Stimulated activated memory B cell treated with anti-CD40 and anti-IgM and Interleukin-4, amounts not matched to agents 10 μg/mL and 1 μg/mL and 100 μg/mL, for 72 hours (primary cell): ENCODE results near the gene RFX7.
"Not testable (repeated sequence)": the region's sequence is repeated elsewhere in the genome, so short reads cannot be mapped to it uniquely, and the experiment has no call there.

Experiments used
- ATAC-seq: fragments of 150-1000 bp; cut with Tn5 transposase; 2 replicates; pipeline ENCODE4 v1.10.0; 2021
- H3K27ac Mint-ChIP-seq: one replicate; pipeline ENCODE4 v1.8.0; 2022; ENCODE audit warnings: mild to moderate bottlenecking, mixed read lengths
- H3K27me3 Mint-ChIP-seq: one replicate; pipeline ENCODE4 v1.8.0; 2022; ENCODE audit warnings: mixed read lengths
- H3K36me3 Mint-ChIP-seq: one replicate; pipeline ENCODE4 v1.8.0; 2022; ENCODE audit warnings: mixed read lengths
- H3K4me1 Mint-ChIP-seq: one replicate; pipeline ENCODE4 v1.8.0; 2022; ENCODE audit warnings: mixed read lengths
- H3K4me3 Mint-ChIP-seq: one replicate; pipeline ENCODE4 v1.8.0; 2022; ENCODE audit warnings: mild to moderate bottlenecking, moderate library complexity, mixed read lengths
- H3K9me3 Mint-ChIP-seq: one replicate; pipeline ENCODE4 v1.8.0; 2022; ENCODE audit warnings: mixed read lengths

RFX7 gene

DNA sequence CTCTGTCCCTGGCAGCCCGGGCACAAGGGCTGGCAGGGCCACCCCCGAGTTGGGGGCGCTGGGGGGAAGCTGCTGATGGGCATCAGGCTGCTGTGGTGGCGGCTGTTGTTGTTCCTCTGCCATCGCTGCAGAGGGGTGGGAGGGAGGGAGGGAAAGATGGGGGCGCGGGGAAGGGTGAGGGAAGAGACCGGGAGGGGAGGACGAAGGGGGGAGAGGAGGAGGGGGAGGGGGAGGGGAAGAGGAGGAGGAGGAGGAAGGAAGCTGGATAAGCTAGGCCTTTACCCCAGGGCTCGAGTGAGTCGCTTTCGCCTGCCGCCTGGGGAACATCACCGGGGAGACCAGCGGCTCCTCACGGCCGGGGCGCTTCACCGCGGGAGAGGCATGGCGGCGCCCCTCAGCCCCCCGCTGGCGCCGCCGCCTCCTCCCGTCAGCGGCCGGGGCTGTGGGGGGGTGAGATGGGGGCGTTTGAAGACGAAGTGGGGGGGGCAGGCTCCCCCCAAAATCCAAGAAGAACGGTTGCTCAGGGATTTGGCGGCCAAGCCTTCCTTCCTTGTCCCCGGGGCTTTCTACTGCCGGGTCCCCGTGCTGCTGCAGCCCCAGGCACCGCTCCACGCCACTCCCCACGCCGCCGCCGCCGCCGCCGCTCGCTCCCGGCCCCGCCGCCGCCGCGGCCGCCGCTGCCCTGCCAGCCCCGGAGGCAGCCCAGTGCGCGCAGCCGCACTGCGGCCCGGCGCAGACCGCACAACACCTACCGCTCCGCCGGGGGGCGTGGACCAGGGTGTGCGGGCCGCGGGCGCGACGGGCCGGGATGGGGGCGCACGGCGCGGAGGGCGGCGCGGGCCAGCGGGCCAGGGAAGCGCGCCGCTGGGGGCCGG lies at the start of gene RFX7:
TSS of gene RFX7 (minus strand) at position 717 of the 875 bp plus-strand sequence. CDS start at position 123, 594 bp downstream.
- Mint-ChIP-seq H3K27me3 (no peaks in the 10 kb centered on the region), H3K27ac (peak within 1 kb of the TSS; percentile 79), H3K9me3 (no peaks in the 10 kb centered on the region), H3K36me3 (peaks cover 6% of the 10 kb centered on the region), H3K4me3 (peak within 1 kb of the TSS; percentile 90), H3K4me1 (peaks cover 30% of the 10 kb centered on the region)
- ATAC-seq = peak; percentile 90

DNA sequence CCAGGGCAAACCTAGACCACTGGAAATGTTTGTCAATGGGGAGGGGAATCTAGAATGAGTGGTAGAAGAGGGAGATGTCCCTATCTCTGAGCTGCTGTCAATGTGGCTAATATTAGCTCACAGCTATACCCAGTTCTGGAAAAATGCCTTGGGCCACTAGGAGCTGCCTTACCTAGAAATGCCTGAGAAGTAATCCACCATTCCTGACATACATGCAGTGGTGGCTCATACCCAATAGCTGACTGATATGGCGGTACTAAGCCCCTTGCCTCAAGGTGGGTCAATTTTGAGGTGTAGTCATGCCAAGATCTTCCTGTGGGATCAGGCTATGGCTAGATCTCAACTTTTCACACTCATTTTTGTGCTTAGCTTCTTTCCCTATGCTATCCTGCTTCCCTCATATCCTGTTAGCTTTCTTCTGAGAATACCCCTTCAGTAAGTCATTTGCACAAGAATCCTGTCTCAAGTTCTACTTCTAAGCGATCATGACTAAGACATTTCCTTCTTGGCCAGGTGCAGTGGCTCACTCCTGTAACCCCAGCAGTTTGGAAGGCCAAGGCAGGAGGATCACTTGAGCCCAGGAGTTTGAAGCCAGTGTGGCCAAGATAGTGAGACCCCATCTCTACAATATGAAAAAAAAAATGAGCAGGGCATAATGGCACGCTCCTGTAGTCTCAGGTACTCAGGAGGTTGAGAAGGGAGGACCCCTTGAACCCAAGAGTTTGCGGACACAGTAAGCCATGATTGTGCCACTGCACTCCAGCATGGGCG lies 49.1 kb upstream of the RFX7 start:
- no peak overlapping the region for H3K4me3 Mint-ChIP-seq
- H3K9me3 Mint-ChIP-seq = peaks cover 15% of the 10 kb centered on the region
- no peak for ATAC-seq
- no peaks in the 10 kb centered on the region for H3K27me3 Mint-ChIP-seq
- H3K27ac Mint-ChIP-seq = no peak overlapping the region
- H3K36me3 Mint-ChIP-seq = peaks cover 13% of the 10 kb centered on the region
- peaks cover 6% of the 10 kb centered on the region for H3K4me1 Mint-ChIP-seq

DNA sequence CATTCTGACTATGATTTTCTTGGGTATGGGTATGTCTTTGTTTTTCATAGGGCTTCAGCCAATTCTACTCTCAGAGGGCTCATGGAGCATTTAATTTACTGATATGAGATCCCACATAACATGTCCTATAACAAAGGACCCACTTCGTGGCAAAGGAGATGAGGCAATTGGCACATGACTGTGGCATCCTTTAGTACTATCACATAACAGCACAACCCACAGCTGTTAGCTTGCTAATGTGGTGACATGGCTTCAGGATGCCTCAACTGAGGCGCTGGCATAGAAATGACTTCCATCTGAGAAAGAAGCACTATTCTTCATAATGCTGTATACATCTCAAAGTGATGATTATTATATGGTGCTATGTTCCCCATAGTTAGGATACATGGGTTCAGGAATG lies 48.1 kb upstream of the RFX7 start:
- H3K27me3 Mint-ChIP-seq = no peaks in the 10 kb centered on the region
- peaks cover 15% of the 10 kb centered on the region for H3K9me3 Mint-ChIP-seq
- no peak overlapping the region for H3K4me3 Mint-ChIP-seq
- peaks cover 13% of the 10 kb centered on the region for H3K36me3 Mint-ChIP-seq
- no peak for ATAC-seq
- no peak overlapping the region for H3K27ac Mint-ChIP-seq
- H3K4me1 Mint-ChIP-seq = peaks cover 6% of the 10 kb centered on the region

DNA sequence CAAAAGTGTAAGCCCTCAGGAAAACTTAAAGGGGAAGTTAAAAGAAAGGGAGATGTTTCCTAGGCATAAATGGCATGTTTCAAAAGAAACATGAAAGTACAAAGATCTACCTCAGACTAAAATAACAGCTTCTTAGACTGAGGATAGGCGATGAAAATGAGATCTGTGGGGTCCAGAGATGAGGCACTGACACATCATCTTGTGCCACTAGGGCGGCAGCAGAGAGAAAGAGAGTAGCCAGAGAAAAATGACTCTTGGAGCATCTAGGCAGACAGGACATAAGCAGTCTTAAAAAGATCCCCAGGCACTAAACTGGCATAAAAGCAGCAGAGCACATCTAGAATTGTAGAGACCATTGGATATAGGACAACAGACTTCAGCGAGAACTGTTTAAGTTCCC lies 42.5 kb upstream of the RFX7 start:
- Mint-ChIP-seq H3K36me3 (peaks cover 13% of the 10 kb centered on the region), H3K4me1 (no peaks in the 10 kb centered on the region), H3K27ac (no peak overlapping the region), H3K4me3 (no peak overlapping the region), H3K27me3 (no peaks in the 10 kb centered on the region), H3K9me3 (peaks cover 15% of the 10 kb centered on the region)
- ATAC-seq = no peak

DNA sequence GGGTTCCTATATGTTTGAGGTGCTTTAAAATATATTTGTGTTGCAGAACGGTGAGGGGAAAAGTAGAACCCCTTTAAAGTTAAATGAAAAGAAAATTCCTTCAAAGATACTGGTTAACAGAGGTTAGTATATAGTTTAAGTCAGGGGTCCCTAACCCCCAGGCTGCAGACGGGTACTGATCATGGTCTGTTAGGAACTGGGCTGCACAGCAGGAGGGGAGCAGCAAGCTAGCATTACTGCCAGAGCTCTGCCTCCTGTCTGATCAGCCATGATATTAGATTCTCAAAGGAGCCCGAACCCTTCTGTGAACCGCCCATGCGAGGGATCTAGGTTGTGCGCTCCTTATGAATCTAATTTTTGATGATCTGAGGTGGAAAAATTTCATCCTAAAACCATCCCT lies 37.5 kb upstream of the RFX7 start:
- no peak for ATAC-seq
- no peak overlapping the region for H3K27ac Mint-ChIP-seq
- no peaks in the 10 kb centered on the region for H3K4me1 Mint-ChIP-seq
- H3K27me3 Mint-ChIP-seq = no peaks in the 10 kb centered on the region
- H3K4me3 Mint-ChIP-seq = no peak overlapping the region
- peaks cover 14% of the 10 kb centered on the region for H3K36me3 Mint-ChIP-seq
- peaks cover 5% of the 10 kb centered on the region for H3K9me3 Mint-ChIP-seq

DNA sequence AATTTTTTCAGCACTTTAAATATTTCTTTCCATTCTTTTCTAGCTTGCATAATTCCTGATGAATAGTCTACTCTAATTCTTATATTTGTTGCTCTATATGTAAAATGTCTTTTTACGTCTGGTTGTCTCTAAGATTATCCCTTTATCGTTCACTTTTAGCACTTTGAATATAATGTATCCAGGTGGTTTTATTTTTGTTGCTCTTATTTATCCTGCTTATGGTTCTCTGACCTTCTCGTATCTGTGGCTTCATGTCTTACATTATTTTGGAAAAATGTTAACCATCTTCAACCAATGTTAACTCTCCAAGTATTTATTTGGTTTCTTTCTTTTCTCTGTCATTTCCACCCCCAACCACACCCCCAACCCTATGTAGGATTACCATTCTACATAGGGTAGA lies 30.0 kb upstream of the RFX7 start:
- H3K27ac Mint-ChIP-seq = no peak overlapping the region
- ATAC-seq = no peak
- H3K9me3 Mint-ChIP-seq = peaks cover 9% of the 10 kb centered on the region
- no peaks in the 10 kb centered on the region for H3K27me3 Mint-ChIP-seq
- H3K4me1 Mint-ChIP-seq = no peaks in the 10 kb centered on the region
- H3K36me3 Mint-ChIP-seq = peaks cover 39% of the 10 kb centered on the region
- no peak overlapping the region for H3K4me3 Mint-ChIP-seq

DNA sequence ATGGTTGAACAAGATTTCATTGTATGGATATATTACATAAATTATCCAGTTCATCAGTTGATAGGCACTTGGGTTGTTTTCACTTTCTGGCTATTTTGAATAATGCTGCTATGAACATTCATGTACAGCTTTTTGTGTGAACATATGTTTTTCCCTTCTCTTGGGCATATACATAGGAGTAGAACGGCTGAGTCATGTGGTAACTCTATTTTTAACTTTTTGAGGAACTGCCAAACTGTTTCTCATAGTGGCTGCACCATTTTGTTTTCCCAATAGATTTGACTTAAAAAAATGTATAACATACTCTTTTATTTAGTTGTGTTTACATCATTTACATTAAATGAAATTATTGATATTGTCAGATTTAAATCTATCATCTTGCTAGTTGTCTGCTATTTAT lies 28.8 kb upstream of the RFX7 start:
- H3K9me3 Mint-ChIP-seq = peaks cover 8% of the 10 kb centered on the region
- no peak for ATAC-seq

DNA sequence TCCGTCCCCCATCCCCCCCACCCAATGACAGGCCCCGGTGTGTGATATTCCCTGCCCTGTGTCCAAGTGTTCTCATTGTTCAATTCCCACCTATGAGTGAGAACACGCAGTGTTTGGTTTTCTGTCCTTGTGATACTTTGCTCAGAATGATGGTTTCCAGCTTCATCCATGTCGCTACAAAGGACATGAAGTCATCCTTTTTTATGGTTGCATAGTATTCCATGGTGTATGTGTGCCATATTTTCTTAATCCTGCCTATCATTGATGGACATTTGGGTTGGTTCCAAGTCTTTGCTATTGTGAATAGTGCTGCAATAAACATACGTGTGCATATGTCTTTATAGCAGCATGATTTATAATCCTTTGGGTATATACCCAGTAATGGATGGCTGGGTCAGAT lies 22.8 kb upstream of the RFX7 start:
- not testable (repeated sequence) for ATAC-seq, H3K27me3 Mint-ChIP-seq

More for the DNA sequence above, 28.8 kb upstream of the RFX7 start:
- no peaks in the 10 kb centered on the region for H3K27me3 Mint-ChIP-seq
- H3K36me3 Mint-ChIP-seq = peaks cover 43% of the 10 kb centered on the region
- H3K4me1 Mint-ChIP-seq = no peaks in the 10 kb centered on the region
- H3K4me3 Mint-ChIP-seq = no peak overlapping the region
- H3K27ac Mint-ChIP-seq = no peak overlapping the region

DNA sequence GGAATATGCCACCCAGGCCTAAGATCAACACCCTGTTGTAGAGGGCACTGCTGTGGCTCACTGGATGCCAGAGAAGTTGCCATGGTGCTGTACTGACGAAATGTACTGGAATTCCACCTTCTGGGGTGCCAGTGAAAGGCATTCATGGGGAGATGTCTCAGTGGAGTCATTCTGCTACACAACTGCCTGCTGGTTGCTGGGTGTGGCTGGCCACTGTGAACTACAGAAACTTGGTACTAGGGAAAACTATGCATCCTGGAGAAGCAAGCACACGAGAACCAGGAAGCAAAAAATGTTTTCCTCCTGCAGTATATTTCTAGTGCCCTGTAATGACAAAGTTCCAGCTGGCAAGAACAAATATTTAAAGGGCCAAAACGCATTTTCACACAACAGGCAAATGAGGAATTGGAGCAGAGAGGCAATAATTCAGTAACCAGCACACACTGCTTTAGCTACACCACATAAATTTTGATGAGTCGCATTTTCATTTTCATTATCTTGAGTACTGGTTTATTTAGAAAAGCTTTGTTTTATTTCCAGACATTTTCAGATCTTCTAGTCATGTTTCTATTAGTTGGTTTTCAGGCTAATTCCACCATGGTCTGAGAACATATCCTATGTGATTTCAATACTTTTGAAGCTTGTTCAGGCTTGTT lies 18.3 kb upstream of the RFX7 start:
- no peak overlapping the region for H3K4me3 Mint-ChIP-seq
- peaks cover 9% of the 10 kb centered on the region for H3K4me1 Mint-ChIP-seq
- no peak overlapping the region for H3K27ac Mint-ChIP-seq
- no peak for ATAC-seq
- peaks cover 2% of the 10 kb centered on the region for H3K36me3 Mint-ChIP-seq
- H3K27me3 Mint-ChIP-seq = no peaks in the 10 kb centered on the region
- H3K9me3 Mint-ChIP-seq = peaks cover 8% of the 10 kb centered on the region

More for the DNA sequence above, 22.8 kb upstream of the RFX7 start:
- not testable (repeated sequence) for H3K27ac Mint-ChIP-seq, H3K9me3 Mint-ChIP-seq, H3K4me3 Mint-ChIP-seq, H3K4me1 Mint-ChIP-seq
- H3K36me3 Mint-ChIP-seq = peaks cover 28% of the 10 kb centered on the region

DNA sequence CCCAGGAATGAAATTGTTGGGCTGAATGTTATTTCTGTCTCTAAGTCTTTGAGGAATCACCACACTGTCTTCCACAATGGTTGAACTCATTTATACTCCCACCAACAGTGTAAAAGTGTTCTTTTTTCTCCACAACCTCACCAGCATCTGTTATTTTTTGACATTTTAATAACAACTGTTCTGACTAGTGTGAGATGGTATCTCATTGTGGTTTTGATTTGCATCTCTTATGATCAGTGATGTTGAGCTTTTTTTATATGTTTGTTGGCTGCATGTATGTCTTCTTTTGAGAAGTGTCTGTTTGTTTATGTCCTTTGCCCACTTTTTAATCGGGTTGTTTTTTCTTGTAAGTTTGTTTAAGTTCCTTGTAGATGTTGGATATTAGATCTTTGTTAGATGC lies 13.6 kb upstream of the RFX7 start:
- ATAC-seq, H3K27me3 Mint-ChIP-seq, H3K36me3 Mint-ChIP-seq, H3K4me3 Mint-ChIP-seq, H3K9me3 Mint-ChIP-seq, H3K4me1 Mint-ChIP-seq: not testable (repeated sequence)
- H3K27ac Mint-ChIP-seq = peak overlapping the region; percentile 23

DNA sequence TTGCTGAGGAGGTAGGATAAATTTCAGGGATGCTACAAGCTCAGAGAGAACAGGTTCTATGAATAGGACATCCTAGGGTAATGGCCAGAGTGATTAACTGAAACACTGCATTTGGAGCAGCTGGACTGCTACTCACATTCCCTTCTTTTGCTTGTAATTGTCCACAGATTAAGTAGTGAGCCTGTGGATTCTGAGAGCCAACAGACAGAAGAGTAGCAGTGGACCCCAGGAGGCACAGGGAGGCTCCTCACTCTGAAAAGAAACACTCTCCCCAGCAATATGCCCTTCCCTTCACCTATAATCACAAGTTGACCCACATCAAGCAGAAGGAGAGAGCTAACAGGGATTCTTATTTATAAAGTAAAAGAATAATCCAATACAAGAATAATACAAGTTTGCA lies 10.6 kb upstream of the RFX7 start:
- Mint-ChIP-seq H3K4me3 (no peak overlapping the region), H3K4me1 (peaks cover 9% of the 10 kb centered on the region), H3K9me3 (peaks cover 7% of the 10 kb centered on the region), H3K27me3 (no peaks in the 10 kb centered on the region), H3K27ac (no peak overlapping the region), H3K36me3 (no peaks in the 10 kb centered on the region)
- ATAC-seq = no peak

DNA sequence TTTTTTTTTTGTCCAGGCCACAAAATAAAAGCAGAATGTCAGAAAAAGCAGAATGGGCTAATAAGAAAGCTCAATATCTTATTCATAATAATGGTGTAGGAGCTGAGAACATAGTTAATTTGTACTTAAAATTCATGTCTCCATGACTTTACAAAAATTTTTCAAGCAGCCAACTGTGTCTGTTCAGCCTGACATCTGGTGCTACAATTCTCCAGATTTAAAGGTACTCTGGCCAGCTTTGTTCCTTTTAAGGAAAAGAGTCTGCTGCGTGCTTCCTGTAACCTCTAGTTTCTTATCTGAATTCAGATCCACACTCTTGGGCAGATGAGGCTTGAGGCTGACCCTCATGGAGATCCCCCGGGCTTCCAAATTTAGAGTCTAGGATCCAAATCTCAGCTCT lies 8.7 kb upstream of the RFX7 start:
- Mint-ChIP-seq H3K4me3 (no peak overlapping the region), H3K4me1 (peaks cover 3% of the 10 kb centered on the region), H3K27ac (no peak overlapping the region), H3K36me3 (no peaks in the 10 kb centered on the region), H3K9me3 (no peaks in the 10 kb centered on the region), H3K27me3 (no peaks in the 10 kb centered on the region)
- ATAC-seq = no peak

DNA sequence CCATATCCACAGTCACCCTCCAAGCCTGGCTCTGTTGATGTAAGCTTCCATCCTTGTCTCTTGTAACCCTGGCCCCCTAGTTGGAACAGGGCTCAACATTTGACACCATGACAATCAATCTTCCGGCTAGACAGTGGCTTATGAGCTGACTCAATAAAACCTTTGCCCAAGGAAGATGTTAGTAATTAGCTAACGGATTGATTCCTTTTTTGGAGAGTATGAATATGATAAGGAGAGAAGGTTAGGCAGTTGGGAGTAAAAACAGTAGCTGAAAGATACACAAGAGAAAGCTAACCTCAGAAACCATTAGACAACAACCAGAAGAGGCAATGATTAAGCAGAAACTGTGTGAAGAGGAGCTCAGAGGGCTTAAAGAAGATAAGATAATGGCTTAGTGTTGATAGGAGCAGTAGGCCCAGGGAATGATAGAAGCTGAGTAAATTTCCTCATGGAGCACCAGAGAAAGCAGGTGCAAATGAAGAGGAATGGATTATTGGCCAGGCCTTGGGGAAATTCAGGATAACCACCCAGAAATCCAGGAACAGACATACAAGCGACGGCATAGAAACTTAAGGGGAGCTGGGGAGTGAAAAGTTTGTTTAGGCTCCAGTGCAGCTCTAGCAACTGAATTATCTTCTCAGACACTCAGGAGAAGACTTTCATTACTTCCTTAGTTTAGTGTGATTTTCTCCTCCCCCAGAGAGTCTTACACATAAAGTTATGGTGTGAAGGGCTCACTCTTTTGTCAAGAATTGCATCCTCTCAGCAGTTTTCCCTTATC lies 7.8 kb upstream of the RFX7 start:
- Mint-ChIP-seq H3K4me3 (no peak overlapping the region), H3K4me1 (no peaks in the 10 kb centered on the region), H3K27me3 (no peaks in the 10 kb centered on the region), H3K36me3 (no peaks in the 10 kb centered on the region), H3K9me3 (no peaks in the 10 kb centered on the region), H3K27ac (no peak overlapping the region)
- ATAC-seq = no peak

DNA sequence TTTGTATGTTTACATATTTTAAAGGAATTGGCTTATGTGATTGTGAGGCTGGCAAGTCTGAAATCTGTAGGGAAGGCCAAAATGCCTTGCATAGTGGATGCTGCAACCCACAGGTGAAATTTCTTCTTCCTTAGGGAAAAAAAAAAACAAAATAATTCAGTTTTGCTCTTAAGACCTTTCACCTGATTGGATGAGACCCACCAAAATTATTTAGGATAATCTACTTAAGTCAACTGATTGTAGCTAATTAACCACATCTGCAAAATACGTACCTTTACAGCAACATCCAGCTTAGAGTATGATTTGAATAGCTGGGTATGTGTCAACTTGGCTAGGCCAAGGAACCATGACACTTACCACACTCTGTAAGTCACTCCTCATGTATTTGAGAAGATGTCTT lies 6.9 kb upstream of the RFX7 start:
- no peak overlapping the region for H3K27ac Mint-ChIP-seq

DNA sequence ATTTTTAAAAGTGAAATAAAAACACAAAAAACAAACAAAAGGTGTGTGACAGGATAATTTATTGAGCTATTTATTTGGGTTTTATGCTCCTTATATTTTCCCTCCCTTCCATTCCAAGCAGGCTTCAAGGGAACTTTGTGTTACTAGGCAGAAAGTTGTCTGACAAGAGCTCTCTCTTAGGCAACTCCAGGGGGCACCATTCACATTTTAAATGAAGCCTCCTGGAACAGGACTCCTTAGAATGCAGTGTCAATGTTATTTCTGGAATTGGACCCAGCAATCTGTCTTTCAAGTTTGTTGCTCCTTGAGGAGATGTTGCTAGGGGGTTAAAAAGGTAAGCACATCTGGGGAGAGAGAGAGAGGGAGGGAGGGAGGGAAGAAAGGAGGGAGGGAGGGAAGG lies 5.4 kb upstream of the RFX7 start:
- no peak overlapping the region for H3K4me3 Mint-ChIP-seq

More for the DNA sequence above, 6.9 kb upstream of the RFX7 start:
- no peak overlapping the region for H3K4me3 Mint-ChIP-seq
- no peak for ATAC-seq
- H3K27me3 Mint-ChIP-seq = no peaks in the 10 kb centered on the region
- no peaks in the 10 kb centered on the region for H3K9me3 Mint-ChIP-seq
- peaks cover 8% of the 10 kb centered on the region for H3K4me1 Mint-ChIP-seq
- no peaks in the 10 kb centered on the region for H3K36me3 Mint-ChIP-seq

More for the DNA sequence above, 5.4 kb upstream of the RFX7 start:
- H3K4me1 Mint-ChIP-seq = peaks cover 24% of the 10 kb centered on the region
- H3K27me3 Mint-ChIP-seq = no peaks in the 10 kb centered on the region
- H3K9me3 Mint-ChIP-seq = no peaks in the 10 kb centered on the region
- no peak overlapping the region for H3K27ac Mint-ChIP-seq
- no peak for ATAC-seq
- no peaks in the 10 kb centered on the region for H3K36me3 Mint-ChIP-seq
